OCI-LY7 (cell line): Measurements from ENCODE around the gene RPL31. TPM values are rescaled to one million over a fixed set of nuclear protein-coding genes. Genes with fewer than 3 reads are reported as not detected.

Experiments used
- BruUV-seq: library from RNA; stranded (reverse); fragments of 400-500 nt; replicated peaks from 2 replicates; lab custom pipeline; 2021; lab: Mats Ljungman, UMichigan
- CTCF ChIA-PET: fragments of 300-600 bp; sonication (Branson Sonifier 250); formaldehyde crosslinking; loops from one replicate; lab custom pipeline; 2022; ENCODE audit warnings: antibody characterized with exemption; ENCODE audit not compliant: unreplicated experiment; lab: Charles Lee
- POLR2A ChIA-PET: fragments of 300-600 bp; sonication (Branson Sonifier 250); formaldehyde crosslinking; loops from one replicate; lab custom pipeline; 2022; ENCODE audit warnings: antibody characterized with exemption; lab: Charles Lee
- DNase-seq: peaks from one replicate; pipeline ENCODE4 v3.0.0-alpha.2; 2015; ENCODE audit warnings: low spot score
- H2AFZ ChIP-seq: fragments of 200-600 bp; sonication (generic), shearing (Covaris generic); 2 replicates; pipeline ENCODE4 v1.6.1; 2014; ENCODE audit warnings: mild to moderate bottlenecking, antibody characterized with exemption, low read length, moderate library complexity
- H3K27ac ChIP-seq: fragments of 200-600 bp; sonication (generic); 2 replicates; pipeline ENCODE4 v1.5.1; 2014; ENCODE audit warnings: mixed run types, low read depth, mild to moderate bottlenecking, moderate library complexity, low read length, inconsistent platforms; ENCODE audit not compliant: poor library complexity, severe bottlenecking
- H3K36me3 ChIP-seq: fragments of 200-600 bp; sonication (generic); 2 replicates; pipeline ENCODE4 v1.6.1; 2014; ENCODE audit warnings: mild to moderate bottlenecking, antibody characterized with exemption, low read length, moderate library complexity, mixed read lengths; ENCODE audit not compliant: insufficient read depth
- H3K4me1 ChIP-seq: fragments of 200-600 bp; sonication (generic); 2 replicates; pipeline ENCODE4 v1.5.1; 2014; ENCODE audit warnings: mild to moderate bottlenecking, low read length; ENCODE audit not compliant: insufficient read depth, poor library complexity, severe bottlenecking
- H3K4me2 ChIP-seq: fragments of 200-600 bp; sonication (generic); 2 replicates; pipeline ENCODE4 v1.6.1; 2014; ENCODE audit warnings: mild to moderate bottlenecking, low read length
- H3K4me3 ChIP-seq: fragments of 200-600 bp; sonication (generic); 2 replicates; pipeline ENCODE4 v1.5.1; 2014; ENCODE audit warnings: mild to moderate bottlenecking, low read depth, low read length; ENCODE audit not compliant: poor library complexity, severe bottlenecking
- H3K79me2 ChIP-seq: fragments of 200-600 bp; sonication (generic); 2 replicates; pipeline ENCODE4 v1.6.1; 2016; ENCODE audit warnings: low read depth, mild to moderate bottlenecking, low read length, moderate library complexity, mixed read lengths; ENCODE audit not compliant: insufficient read depth
- H3K9me2 ChIP-seq: fragments of 200-600 bp; sonication (generic); 2 replicates; pipeline ENCODE4 v1.6.1; 2016; ENCODE audit warnings: mild to moderate bottlenecking, low read length, mixed read lengths; ENCODE audit not compliant: insufficient read depth
- H3K9me3 ChIP-seq: fragments of 200-600 bp; sonication (generic); 2 replicates; pipeline ENCODE4 v1.6.1; 2014; ENCODE audit warnings: mild to moderate bottlenecking, mixed run types, low read length, mixed read lengths
- H4K20me1 ChIP-seq: fragments of 200-600 bp; sonication (generic); 2 replicates; pipeline ENCODE4 v1.6.1; 2014; ENCODE audit warnings: mild to moderate bottlenecking, antibody characterized with exemption, low read length, moderate library complexity, mixed read lengths; ENCODE audit not compliant: insufficient read depth
- CTCF ChIP-seq: fragments of 200-600 bp; sonication (generic); conservative IDR thresholded peaks from 2 replicates; pipeline ENCODE4 v1.5.1; 2014; ENCODE audit warnings: mild to moderate bottlenecking, antibody characterized with exemption, low read length, moderate library complexity, mixed read lengths
- EZH2phosphoT487 ChIP-seq: fragments of 200-600 bp; sonication (generic); IDR thresholded peaks from 2 replicates; pipeline ENCODE4 v1.6.1; 2018; ENCODE audit warnings: low read depth, borderline replicate concordance, mild to moderate bottlenecking, mixed run types, antibody characterized with exemption, low read length, moderate library complexity, mixed read lengths
- intact Hi-C: fragments of 100-400 bp; cut with micrococcal nuclease; formaldehyde crosslinking; loops from one replicate; pipeline ENCODE4 v1.10.0; 2022; ENCODE audit not compliant: unreplicated experiment
- total RNA-seq, 2 experiments: library from RNA; depleted of rRNA in 1 of 2; stranded (reverse); fragments of >200 nt in 1 of 2; shearing (Covaris generic) in 1 of 2; gene quantifications; 2 replicates each; pipeline ENCODE4 v1.2.3, GENCODE V29; 2014 to 2022

RPL31 gene
- total RNA-seq, 2 experiments from 2014 or later, result 1,348 to 1,991 TPM

- TF ChIP-seq EZH2phosphoT487, result no peak
- TF ChIP-seq CTCF, result no peak
- intact Hi-C loops, result no loop called here
- no peaks in the 10 kb centered on the region for H3K9me2 ChIP-seq
- no peaks in the 10 kb centered on the region for H3K4me1 ChIP-seq
- H4K20me1 ChIP-seq, result no peaks in the 10 kb centered on the region
- no peaks in the 10 kb centered on the region for H3K9me3 ChIP-seq
- ChIA-PET POLR2A (no interaction called here), CTCF (no interaction called here)
- no peak for DNase-seq
- H3K27ac ChIP-seq, result no peak overlapping the region
- BruUV-seq, result no TSS peak
- no peak overlapping the region for H3K4me3 ChIP-seq
- H3K36me3 ChIP-seq, result no peaks in the 10 kb centered on the region
- no peak overlapping the region for H3K4me2 ChIP-seq
- no peak overlapping the region for H2AFZ ChIP-seq
- no peaks in the 10 kb centered on the region for H3K79me2 ChIP-seq
Observed at GRCh38 chr2:100959225-100959880, 42.7 kb upstream of the RPL31 start.

- no peak overlapping the region for H3K4me2 ChIP-seq
- H3K4me3 ChIP-seq, result no peak overlapping the region
- no peaks in the 10 kb centered on the region for H3K9me3 ChIP-seq
- no peaks in the 10 kb centered on the region for H4K20me1 ChIP-seq
- ChIA-PET POLR2A (no interaction called here), CTCF (no interaction called here)
- intact Hi-C loops, result no loop called here
- no peaks in the 10 kb centered on the region for H3K79me2 ChIP-seq
- H3K9me2 ChIP-seq, result no peaks in the 10 kb centered on the region
- H2AFZ ChIP-seq, result no peak overlapping the region
- H3K27ac ChIP-seq, result no peak overlapping the region
- H3K36me3 ChIP-seq, result no peaks in the 10 kb centered on the region
- no peaks in the 10 kb centered on the region for H3K4me1 ChIP-seq
- BruUV-seq, result no TSS peak
- DNase-seq, result no peak
- TF ChIP-seq CTCF (no peak), EZH2phosphoT487 (no peak)
Observed at GRCh38 chr2:100960688-100961087, 41.4 kb upstream of the RPL31 start.

GRCh38 chr2:100962366-100963025, 39.6 kb upstream of the RPL31 start:
- Histone ChIP-seq H3K27ac (no peak overlapping the region), H3K4me3 (no peak overlapping the region), H4K20me1 (no peaks in the 10 kb centered on the region), H3K79me2 (no peaks in the 10 kb centered on the region), H3K4me2 (no peak overlapping the region), H3K9me2 (no peaks in the 10 kb centered on the region), H2AFZ (no peak overlapping the region), H3K9me3 (no peaks in the 10 kb centered on the region), H3K36me3 (no peaks in the 10 kb centered on the region), H3K4me1 (no peaks in the 10 kb centered on the region)
- no TSS peak for BruUV-seq
- DNase-seq, result no peak
- TF ChIP-seq EZH2phosphoT487, result no peak
- no peak for TF ChIP-seq CTCF
- intact Hi-C loops, result no loop called here
- ChIA-PET POLR2A (no interaction called here), CTCF (no interaction called here)
